ENCODE results near the gene CNP.
"Not testable (repeated sequence)": the region's sequence is repeated elsewhere in the genome, so short reads cannot be mapped to it uniquely, and the experiment has no call there.

CNP gene

DNA sequence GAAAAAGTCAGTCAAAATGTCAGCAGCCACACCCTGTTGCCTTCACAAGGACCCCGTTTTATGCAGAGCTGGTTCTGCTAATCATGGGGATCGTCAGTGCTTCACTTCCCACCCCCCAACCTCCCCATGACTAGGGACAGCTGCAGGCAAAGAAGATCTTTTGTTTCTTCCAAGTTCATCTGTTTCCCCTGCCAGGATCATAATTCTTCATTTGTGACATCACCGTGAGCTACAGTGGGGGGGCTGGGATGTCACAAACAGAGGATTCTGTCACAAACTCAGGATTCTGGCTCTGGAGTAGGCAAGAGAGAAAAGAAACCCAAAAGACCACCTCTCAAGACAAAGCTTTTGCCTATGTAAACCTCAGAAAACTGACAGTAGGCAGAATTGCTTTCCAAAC, 26.0 kb downstream of the CNP start:
- DNase-seq (ENCODE audit: low spot score): no peak
- Mint-ChIP-seq H3K4me3 (no peak overlapping the region), H3K27ac (no peak overlapping the region), H3K9me3 (no peaks in the 10 kb centered on the region), H3K4me1 (ENCODE audit: low read depth) (no peaks in the 10 kb centered on the region), H3K36me3 (ENCODE audit: low read depth) (peaks cover 61% of the 10 kb centered on the region), H3K27me3 (ENCODE audit: low read depth) (no peaks in the 10 kb centered on the region)

DNA sequence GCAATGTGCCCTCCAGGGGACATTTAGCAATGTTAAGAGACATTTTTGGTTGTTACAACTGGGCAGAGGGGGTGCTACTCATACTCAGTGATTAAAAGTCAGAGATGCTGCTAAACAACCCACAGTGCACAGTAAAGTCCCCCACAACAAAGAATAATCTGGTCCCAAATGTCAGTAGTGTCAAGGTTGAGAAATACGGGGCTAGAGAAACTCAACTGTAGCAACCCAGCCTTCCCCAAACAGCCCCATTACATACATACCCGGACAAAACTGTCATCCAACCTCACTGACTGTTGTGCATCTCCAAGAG, 30.2 kb downstream of the CNP start:
- H3K27ac Mint-ChIP-seq: no peak overlapping the region
- no peak for DNase-seq (ENCODE audit: low spot score)
- peaks cover 37% of the 10 kb centered on the region for H3K36me3 Mint-ChIP-seq (ENCODE audit: low read depth)
- H3K4me3 Mint-ChIP-seq: no peak overlapping the region
- H3K27me3 Mint-ChIP-seq (ENCODE audit: low read depth): no peaks in the 10 kb centered on the region
- no peaks in the 10 kb centered on the region for H3K9me3 Mint-ChIP-seq
- H3K4me1 Mint-ChIP-seq (ENCODE audit: low read depth): no peaks in the 10 kb centered on the region

DNA sequence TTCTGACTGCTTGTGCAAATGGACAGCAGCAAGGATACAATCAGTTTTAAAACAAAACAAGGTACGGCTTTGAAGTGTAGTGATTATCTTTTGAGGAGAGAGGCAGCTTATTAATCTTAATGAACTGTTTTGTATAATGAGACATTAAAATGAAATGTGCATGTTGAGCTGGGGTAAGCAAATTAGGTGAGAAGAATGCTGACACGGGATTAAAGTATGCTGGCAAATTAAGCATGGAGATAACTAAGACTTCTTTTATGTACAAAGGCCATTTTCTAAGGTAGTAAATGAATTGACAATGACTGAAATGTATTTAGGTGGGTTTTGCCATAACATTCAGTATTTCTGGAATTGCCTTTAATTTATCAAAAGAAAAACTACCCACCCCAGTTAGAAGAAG, 31.9 kb downstream of the CNP start:
- no peak for DNase-seq (ENCODE audit: low spot score)
- Mint-ChIP-seq H3K9me3 (no peaks in the 10 kb centered on the region), H3K27me3 (ENCODE audit: low read depth) (no peaks in the 10 kb centered on the region), H3K4me1 (ENCODE audit: low read depth) (peaks cover 3% of the 10 kb centered on the region), H3K4me3 (no peak overlapping the region), H3K27ac (peak overlapping the region; percentile 5), H3K36me3 (ENCODE audit: low read depth) (peaks cover 44% of the 10 kb centered on the region)

DNA sequence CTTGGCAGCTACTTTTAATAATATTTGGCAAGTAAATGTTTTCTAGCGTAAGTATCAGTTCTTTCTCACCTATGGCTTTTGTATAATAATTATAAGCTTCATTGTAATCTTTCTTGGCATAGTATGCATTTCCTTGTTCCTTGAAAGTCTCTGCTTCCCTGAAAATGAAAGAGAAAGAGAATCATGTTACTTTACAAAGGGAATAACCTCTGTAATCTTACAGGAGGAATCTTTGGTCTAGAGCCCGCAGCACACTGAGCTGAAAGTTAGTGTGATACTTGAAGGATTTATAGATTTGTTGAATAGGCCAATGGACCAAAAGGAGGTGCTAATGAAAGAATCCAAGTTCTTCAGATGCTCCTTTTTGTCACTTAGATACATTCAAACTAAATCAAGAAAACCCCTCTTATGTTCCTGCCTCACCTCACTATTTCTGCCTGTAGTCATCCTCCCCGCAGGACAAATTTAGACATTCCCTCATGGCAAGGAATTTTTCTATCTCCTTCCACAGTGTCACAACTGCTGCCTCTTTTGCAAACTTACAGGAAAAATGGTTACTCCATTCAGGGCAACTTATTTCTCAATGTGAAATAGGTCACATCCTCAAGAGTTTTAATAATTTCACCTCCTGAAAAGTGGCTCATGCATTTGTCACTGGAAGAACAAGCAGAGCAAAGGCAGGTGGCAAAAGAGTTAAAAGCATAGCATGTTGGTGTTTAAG, 34.0 kb downstream of the CNP start:
- DNase-seq (ENCODE audit: low spot score): no peak
- H3K4me3 Mint-ChIP-seq: no peak overlapping the region
- peaks cover 7% of the 10 kb centered on the region for H3K4me1 Mint-ChIP-seq (ENCODE audit: low read depth)
- H3K9me3 Mint-ChIP-seq: no peaks in the 10 kb centered on the region
- H3K36me3 Mint-ChIP-seq (ENCODE audit: low read depth): peaks cover 34% of the 10 kb centered on the region
- H3K27me3 Mint-ChIP-seq (ENCODE audit: low read depth): no peaks in the 10 kb centered on the region
- no peak overlapping the region for H3K27ac Mint-ChIP-seq

DNA sequence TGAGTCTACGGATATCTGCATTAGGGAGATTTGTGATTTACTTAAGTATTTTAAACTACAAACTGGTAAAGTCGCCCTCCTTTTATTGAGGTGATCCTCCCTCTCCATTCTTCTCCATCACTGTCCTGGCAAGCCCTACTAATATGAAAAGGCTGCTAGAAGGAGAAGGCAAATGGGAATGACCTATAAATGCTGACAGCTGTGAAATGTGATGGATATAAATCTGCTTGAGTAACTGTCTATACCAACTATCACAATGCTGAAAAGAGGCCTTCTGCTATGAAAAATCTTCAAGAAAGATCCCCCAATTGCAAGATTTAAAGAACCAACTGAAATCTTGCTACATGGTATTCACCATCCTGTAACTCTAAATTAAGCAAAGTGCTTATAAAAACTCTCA, 35.1 kb downstream of the CNP start:
- H3K9me3 Mint-ChIP-seq: no peaks in the 10 kb centered on the region
- no peak for DNase-seq (ENCODE audit: low spot score)
- peaks cover 26% of the 10 kb centered on the region for H3K36me3 Mint-ChIP-seq (ENCODE audit: low read depth)
- H3K27ac Mint-ChIP-seq: no peak overlapping the region
- no peaks in the 10 kb centered on the region for H3K27me3 Mint-ChIP-seq (ENCODE audit: low read depth)
- H3K4me1 Mint-ChIP-seq (ENCODE audit: low read depth): peaks cover 7% of the 10 kb centered on the region
- H3K4me3 Mint-ChIP-seq: no peak overlapping the region

DNA sequence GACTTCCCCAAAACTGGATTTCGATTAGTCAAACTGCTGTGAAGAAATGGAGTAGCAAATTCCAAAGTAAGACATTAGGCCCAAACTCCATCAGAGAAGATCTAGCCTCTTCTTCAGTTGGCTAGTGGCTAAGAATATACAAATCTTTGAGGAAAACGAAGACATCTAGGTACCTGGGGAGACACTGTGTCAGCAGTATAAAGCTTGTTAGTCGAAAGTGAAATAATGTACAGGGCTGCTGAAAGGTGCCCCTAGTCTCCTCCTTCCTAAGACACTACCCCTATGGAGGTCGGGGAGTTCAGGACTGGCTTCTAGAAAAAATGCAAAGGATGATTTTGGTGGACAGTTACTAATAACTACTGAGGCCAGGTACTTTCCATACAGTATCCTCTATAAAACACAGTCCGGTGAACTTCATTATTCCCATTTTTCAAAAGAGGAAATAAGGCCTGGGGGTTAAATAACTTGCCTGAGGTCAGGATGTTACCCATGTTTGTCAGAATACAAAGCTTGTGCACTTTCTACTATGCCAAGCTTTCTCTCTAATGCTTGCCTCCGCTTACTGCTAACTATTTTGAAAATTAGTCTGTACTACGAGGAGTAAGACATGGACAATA, 35.7 kb downstream of the CNP start:
- no peak overlapping the region for H3K4me3 Mint-ChIP-seq
- H3K9me3 Mint-ChIP-seq: no peaks in the 10 kb centered on the region
- peaks cover 23% of the 10 kb centered on the region for H3K36me3 Mint-ChIP-seq (ENCODE audit: low read depth)
- DNase-seq (ENCODE audit: low spot score): no peak
- H3K4me1 Mint-ChIP-seq (ENCODE audit: low read depth): peaks cover 7% of the 10 kb centered on the region
- H3K27ac Mint-ChIP-seq: no peak overlapping the region
- no peaks in the 10 kb centered on the region for H3K27me3 Mint-ChIP-seq (ENCODE audit: low read depth)

DNA sequence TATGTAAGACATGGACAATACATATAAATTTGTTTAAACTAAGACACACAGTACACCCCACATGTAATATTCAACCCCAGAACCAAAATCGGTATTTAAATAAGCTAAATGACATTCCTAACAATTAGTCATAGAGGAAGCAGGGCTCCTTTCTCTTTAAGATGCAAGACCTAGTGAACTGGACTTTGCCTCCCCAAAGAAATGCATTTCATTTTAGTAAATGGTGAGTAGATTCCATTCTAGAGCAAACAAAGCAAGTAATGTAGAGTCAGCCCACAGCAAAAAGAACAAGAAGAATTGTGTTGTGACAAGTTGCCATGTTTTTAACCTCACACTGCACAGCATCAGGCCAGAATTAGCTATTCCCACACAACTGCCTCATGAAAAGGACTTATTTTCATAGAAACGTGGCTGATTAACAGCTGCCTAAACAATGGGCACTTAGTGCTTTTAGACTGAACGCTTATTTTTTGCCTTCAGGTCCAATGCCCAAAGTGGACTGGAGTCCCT, 36.3 kb downstream of the CNP start:
- H3K36me3 Mint-ChIP-seq (ENCODE audit: low read depth): peaks cover 23% of the 10 kb centered on the region
- H3K27me3 Mint-ChIP-seq (ENCODE audit: low read depth): no peaks in the 10 kb centered on the region
- no peak overlapping the region for H3K4me3 Mint-ChIP-seq
- DNase-seq (ENCODE audit: low spot score): no peak
- H3K4me1 Mint-ChIP-seq (ENCODE audit: low read depth): peaks cover 7% of the 10 kb centered on the region
- H3K27ac Mint-ChIP-seq: no peak overlapping the region
- no peaks in the 10 kb centered on the region for H3K9me3 Mint-ChIP-seq

DNA sequence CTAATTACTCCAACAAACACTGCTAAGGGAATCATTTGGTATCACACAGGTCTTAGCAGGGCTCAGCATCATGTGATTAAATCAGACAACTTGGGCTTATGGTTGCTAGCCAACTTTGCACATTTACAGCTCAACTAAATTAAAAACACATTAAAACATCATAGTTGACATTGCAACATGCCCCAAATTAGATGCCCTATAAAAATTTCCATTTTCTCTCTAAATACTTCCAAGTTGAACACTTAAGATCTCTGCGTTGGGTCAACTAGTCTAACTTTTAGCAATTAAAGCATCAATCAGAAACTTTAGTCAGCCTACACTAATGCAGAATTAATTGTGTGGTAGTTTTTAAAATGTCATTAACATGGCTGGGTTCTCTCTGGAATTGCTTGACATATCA, 38.6 kb downstream of the CNP start:
- Mint-ChIP-seq H3K27me3 (ENCODE audit: low read depth) (no peaks in the 10 kb centered on the region), H3K4me1 (ENCODE audit: low read depth) (peaks cover 14% of the 10 kb centered on the region), H3K9me3 (no peaks in the 10 kb centered on the region), H3K27ac (no peak overlapping the region), H3K36me3 (ENCODE audit: low read depth) (peaks cover 19% of the 10 kb centered on the region), H3K4me3 (no peak overlapping the region)
- DNase-seq (ENCODE audit: low spot score): no peak

DNA sequence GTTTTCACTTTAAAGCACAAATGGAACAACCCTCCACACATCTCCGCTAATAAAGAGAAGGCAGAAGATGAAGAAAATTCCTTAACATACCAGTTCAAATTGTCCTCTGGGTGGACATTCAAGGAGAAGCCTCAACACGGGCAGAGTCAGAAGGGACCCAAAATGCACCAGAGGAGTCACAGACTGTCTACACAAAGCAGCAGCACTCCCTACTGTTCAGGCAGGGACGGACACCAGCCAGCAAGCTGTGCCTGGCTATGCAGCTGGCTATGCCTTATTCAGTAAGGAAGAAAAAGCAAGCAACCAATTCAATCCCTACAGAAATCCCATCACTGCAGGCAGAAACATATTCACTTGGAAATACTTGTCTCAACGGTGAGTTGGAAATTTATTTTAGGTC, 42.6 kb downstream of the CNP start:
- Mint-ChIP-seq H3K9me3 (no peaks in the 10 kb centered on the region), H3K27me3 (ENCODE audit: low read depth) (no peaks in the 10 kb centered on the region), H3K36me3 (ENCODE audit: low read depth) (peaks cover 17% of the 10 kb centered on the region), H3K4me3 (no peak overlapping the region), H3K4me1 (ENCODE audit: low read depth) (peaks cover 30% of the 10 kb centered on the region), H3K27ac (no peak overlapping the region)
- no peak for DNase-seq (ENCODE audit: low spot score)

DNA sequence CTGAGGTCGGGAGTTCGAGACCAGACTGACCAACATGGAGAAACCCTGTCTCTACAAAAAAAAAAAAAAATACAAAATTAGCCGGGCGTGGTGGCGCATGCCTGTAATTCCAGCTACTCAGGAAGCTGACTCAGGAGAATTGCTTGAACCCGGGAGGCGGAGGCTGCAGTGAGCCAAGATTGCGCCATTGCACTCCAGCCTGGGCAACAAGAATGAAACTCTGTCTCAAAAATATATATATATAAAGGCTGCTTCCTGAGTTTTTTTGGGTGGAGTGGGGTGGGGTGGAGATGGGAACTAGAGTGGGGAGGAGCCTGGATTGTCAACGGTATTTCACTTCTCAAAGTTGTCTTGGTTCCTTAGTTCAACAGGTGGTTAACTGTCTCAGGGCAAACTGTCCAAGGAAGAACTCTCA, 43.7 kb downstream of the CNP start:
- H3K27ac Mint-ChIP-seq; DNase-seq (ENCODE audit: low spot score); H3K4me3 Mint-ChIP-seq; H3K27me3 Mint-ChIP-seq (ENCODE audit: low read depth); H3K9me3 Mint-ChIP-seq: not testable (repeated sequence)
- H3K36me3 Mint-ChIP-seq (ENCODE audit: low read depth): peaks cover 17% of the 10 kb centered on the region
- H3K4me1 Mint-ChIP-seq (ENCODE audit: low read depth): peaks cover 31% of the 10 kb centered on the region

DNA sequence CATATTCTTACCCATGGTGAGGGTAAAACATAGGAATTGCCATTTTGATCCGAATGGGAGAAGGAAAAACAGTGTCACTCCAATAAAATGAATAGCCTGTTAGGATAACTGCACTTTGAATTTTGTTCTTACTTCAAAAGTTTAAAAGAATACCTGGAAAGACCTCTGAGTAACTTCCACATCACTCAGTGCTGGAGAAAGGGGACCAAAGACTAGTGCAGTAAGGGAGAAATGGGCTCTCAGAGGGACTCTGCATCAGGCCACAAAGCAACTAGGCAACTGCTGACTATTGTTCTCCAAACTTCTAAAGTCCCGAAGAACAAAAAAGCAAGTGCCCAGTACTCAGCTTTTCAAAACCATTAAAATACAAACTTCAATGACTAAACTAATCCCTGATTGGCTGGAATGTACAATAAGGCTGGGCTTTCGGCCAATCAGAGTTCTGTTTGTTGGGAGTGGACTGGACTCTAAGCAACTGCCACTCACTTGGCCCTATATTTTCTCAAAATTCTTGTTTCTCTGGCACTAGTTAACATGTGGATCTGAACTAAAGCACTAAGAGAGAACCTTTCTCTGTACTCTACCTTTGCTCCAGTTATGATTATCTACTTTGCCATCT, 44.4 kb downstream of the CNP start:
- H3K4me3 Mint-ChIP-seq: no peak overlapping the region
- peaks cover 17% of the 10 kb centered on the region for H3K36me3 Mint-ChIP-seq (ENCODE audit: low read depth)
- DNase-seq (ENCODE audit: low spot score): no peak

DNA sequence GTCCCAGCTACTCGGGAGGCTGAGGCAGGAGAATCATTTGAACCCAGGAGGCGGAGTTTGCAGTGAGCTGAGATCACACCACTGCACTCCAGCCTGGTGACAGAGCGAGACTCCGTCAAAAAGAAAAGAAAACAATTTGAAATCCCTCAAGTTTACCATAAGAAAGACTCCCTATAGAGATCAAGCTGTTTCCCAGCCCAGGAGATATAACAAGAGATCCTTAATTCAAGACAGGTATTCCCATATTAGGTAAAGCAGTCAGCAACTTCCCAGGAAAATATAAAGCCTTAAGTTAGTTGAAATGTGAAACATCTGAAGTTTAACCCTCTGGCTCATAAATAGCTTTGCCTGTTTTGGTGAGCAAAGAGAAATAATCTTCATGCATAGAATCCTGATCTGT, 45.8 kb downstream of the CNP start:
- not testable (repeated sequence) for H3K9me3 Mint-ChIP-seq; DNase-seq (ENCODE audit: low spot score); H3K27me3 Mint-ChIP-seq (ENCODE audit: low read depth); H3K27ac Mint-ChIP-seq; H3K4me3 Mint-ChIP-seq
- Mint-ChIP-seq H3K36me3 (ENCODE audit: low read depth) (peaks cover 23% of the 10 kb centered on the region), H3K4me1 (ENCODE audit: low read depth) (peaks cover 36% of the 10 kb centered on the region)

More for the DNA sequence above, 44.4 kb downstream of the CNP start:
- Mint-ChIP-seq H3K9me3 (no peaks in the 10 kb centered on the region), H3K27me3 (ENCODE audit: low read depth) (no peaks in the 10 kb centered on the region), H3K27ac (peak overlapping the region; percentile 26), H3K4me1 (ENCODE audit: low read depth) (peaks cover 35% of the 10 kb centered on the region)

DNA sequence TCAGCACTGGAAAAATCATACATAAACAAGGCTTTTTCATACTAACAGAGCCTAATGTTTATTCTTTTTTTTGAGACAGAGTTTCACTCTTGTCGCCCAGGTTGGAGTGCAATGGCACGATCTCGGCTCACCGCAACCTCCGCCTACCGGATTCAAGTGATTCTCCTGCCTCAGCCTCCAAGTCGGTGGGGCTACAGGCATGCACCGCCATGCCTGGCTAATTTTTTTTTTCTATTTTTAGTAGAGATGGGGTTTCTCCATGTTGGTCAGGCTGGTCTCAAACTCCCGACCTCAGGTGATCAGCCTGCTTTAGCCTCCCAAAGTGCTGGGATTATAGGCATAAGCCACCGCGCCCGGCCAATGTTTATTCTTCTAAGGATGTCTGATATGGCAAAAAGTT, 47.1 kb downstream of the CNP start:
- peaks cover 23% of the 10 kb centered on the region for H3K36me3 Mint-ChIP-seq (ENCODE audit: low read depth)
- not testable (repeated sequence) for H3K4me3 Mint-ChIP-seq; H3K9me3 Mint-ChIP-seq; DNase-seq (ENCODE audit: low spot score); H3K27ac Mint-ChIP-seq; H3K27me3 Mint-ChIP-seq (ENCODE audit: low read depth)
- peaks cover 46% of the 10 kb centered on the region for H3K4me1 Mint-ChIP-seq (ENCODE audit: low read depth)

DNA sequence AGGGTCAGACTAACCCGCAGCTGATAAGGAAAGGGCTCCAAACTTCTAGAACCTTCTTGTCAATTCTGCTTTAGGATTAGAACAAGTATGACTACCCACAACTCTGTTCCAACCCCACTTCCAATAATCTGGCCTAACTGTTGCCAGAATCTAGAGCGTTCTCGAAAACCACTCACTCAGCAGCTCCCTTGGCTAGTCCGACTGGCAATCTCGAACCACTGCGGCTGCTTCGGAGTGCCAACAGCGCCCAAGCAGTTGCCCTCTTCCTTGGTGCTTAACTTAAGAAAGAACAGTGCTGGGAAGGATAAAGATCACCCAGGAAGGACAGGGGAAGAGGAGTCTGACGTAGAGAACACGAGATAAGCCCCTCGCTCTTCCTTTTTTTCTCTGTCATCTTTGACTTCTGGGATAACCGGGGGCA, 49.8 kb downstream of the CNP start:
- Mint-ChIP-seq H3K4me1 (ENCODE audit: low read depth) (peaks cover 40% of the 10 kb centered on the region), H3K4me3 (peak overlapping the region; percentile 96), H3K9me3 (peaks cover 4% of the 10 kb centered on the region), H3K27me3 (ENCODE audit: low read depth) (no peaks in the 10 kb centered on the region), H3K27ac (peak overlapping the region; percentile 99), H3K36me3 (ENCODE audit: low read depth) (peaks cover 18% of the 10 kb centered on the region)
- DNase-seq (ENCODE audit: low spot score): no peak
